Stimulated activated memory B cell treated with anti-CD40 and anti-IgM and Interleukin-4, amounts not matched to agents 10 μg/mL and 1 μg/mL and 100 μg/mL, for 72 hours (primary cell): ENCODE data around the gene RPP21.

Experiments
- ATAC-seq: fragments of 150-1000 bp; cut with Tn5 transposase; 2 replicates; pipeline ENCODE4 v1.10.0; 2021
- H3K27ac Mint-ChIP-seq: one replicate; pipeline ENCODE4 v1.8.0; 2022; ENCODE audit warnings: mild to moderate bottlenecking, mixed read lengths
- H3K27me3 Mint-ChIP-seq: one replicate; pipeline ENCODE4 v1.8.0; 2022; ENCODE audit warnings: mixed read lengths
- H3K36me3 Mint-ChIP-seq: one replicate; pipeline ENCODE4 v1.8.0; 2022; ENCODE audit warnings: mixed read lengths
- H3K4me1 Mint-ChIP-seq: one replicate; pipeline ENCODE4 v1.8.0; 2022; ENCODE audit warnings: mixed read lengths
- H3K4me3 Mint-ChIP-seq: one replicate; pipeline ENCODE4 v1.8.0; 2022; ENCODE audit warnings: mild to moderate bottlenecking, moderate library complexity, mixed read lengths
- H3K9me3 Mint-ChIP-seq: one replicate; pipeline ENCODE4 v1.8.0; 2022; ENCODE audit warnings: mixed read lengths

Gene RPP21

DNA sequence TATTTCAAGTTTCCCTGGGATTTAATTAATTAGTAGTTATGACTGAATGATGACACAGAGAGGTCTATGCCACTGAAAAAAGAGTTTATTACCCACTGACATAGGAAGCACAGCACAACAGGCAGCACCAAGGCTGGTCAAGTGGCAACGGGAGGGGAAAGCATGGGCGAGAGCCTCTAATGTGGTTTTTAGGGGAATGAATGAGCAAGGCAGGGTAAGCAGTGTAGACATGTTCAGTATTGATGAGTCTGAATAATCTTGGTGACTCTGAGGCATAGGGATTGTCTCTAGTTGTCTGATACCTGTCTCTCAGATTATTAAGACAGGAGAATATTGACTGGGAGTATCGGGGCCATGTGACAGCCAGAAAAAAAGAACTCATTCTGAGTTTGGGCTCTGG lies 46.3 kb downstream of the RPP21 start:
- no peaks in the 10 kb centered on the region for H3K4me1 Mint-ChIP-seq
- peaks cover 78% of the 10 kb centered on the region for H3K27me3 Mint-ChIP-seq
- H3K9me3 Mint-ChIP-seq: no peaks in the 10 kb centered on the region
- H3K36me3 Mint-ChIP-seq: no peaks in the 10 kb centered on the region
- no peak for ATAC-seq
- no peak overlapping the region for H3K27ac Mint-ChIP-seq
- H3K4me3 Mint-ChIP-seq: no peak overlapping the region

DNA sequence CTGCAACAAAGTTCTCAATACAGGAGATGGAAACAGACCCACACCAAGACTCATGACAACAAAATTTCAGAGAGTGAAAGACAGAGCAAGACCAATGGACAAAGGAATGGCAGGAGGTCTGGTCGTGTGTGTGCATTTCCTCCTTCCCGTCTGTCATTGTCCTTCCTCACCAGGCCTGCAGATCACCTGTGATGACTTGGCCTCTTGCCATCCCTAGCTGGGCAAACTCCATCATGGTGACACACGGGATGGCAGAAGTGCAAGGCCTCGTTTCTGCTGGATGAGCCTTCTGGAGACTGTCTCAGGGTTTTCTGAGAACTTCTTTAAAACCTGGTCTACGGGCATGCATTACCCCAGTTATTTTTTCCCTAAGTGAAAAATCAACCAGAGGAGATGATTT lies 49.2 kb downstream of the RPP21 start:
- Mint-ChIP-seq H3K36me3 (no peaks in the 10 kb centered on the region), H3K27ac (no peak overlapping the region), H3K27me3 (peaks cover 79% of the 10 kb centered on the region), H3K9me3 (no peaks in the 10 kb centered on the region), H3K4me1 (peaks cover 8% of the 10 kb centered on the region), H3K4me3 (no peak overlapping the region)
- ATAC-seq: no peak
